CD4-positive, alpha-beta T cell treated with Interleukin-6 at 100 ng/mL for 8 hours (primary cell): ENCODE data around the gene SLC10A3.

Source experiments
- DNase-seq: peaks from one replicate; pipeline ENCODE4 v3.0.0-alpha.2; 2020; ENCODE audit warnings: mixed read lengths, low spot score

The SLC10A3 gene

GRCh38 chrX:154440623-154441357 is 49.6 kb downstream of the SLC10A3 start:
- no peak for DNase-seq

GRCh38 chrX:154439841-154440240 is 50.6 kb downstream of the SLC10A3 start:
- no peak for DNase-seq

- DNase-seq: no peak
Measured at GRCh38 chrX:154437971-154438893, 52.2 kb downstream of the SLC10A3 start.
